Glomerular visceral epithelial cell (primary cell): ENCODE results near the gene SYNDIG1.

Experiments used
- DNase-seq: peaks from one replicate; pipeline ENCODE4 v3.0.0-alpha.2; 2016; ENCODE audit errors: extremely low spot score

Gene SYNDIG1

DNA sequence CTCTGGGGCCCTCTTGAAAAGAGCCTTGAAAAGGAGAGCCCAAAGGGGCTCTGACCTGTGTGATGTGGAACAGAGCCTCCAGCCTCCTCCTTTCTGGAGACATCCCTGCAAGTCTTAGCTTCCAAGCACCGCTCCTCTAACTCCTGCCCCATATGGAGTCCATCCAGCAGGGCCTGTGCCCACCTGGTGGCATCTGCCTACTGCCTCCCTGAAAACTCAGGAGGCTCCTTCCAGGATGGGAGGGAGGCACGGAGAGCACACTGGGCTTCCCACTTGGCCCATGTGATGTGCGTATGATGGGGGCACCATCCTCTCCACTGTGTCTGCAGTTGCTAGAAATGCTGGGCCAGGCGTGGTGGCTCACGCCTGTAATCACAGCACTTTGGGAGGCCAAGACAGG lies 98.1 kb downstream of the SYNDIG1 start:
- no peak for DNase-seq

DNA sequence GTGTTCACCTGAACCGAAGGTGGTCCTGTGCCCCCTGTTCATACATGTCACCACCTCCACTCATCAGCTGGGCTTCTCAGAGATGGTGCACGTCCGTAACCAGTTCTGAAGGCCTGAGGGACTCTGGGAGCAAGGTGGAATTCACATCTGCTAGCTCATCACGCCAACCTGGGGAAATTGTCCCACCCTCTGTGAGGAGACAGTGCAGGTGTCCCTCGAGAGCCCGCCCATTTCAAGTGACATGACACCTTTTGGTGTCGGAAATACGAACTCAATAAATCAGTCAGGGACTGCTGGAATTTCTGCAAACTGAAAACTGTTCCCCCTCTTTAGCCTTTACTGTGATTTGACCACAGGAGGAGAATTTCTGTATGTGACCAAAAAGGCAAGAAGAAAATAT lies 99.4 kb downstream of the SYNDIG1 start:
- DNase-seq = no peak

DNA sequence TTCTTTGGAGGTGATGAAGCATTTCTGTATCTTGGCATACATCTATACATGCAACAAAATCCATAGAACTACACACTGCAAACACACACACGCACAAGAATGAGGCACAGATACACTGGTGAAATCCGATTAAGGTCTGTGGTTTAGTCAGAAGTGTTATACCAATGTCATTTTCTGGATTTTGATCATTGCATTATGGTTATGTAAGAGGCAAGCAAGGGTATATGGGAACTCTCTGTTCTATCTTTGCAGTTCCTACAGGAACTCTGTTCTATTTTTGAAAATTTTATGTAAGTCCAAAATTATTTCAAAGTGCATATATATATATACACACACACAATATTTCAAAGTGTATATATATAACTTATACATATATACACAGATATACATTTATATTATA lies 101.7 kb downstream of the SYNDIG1 start:
- no peak for DNase-seq

DNA sequence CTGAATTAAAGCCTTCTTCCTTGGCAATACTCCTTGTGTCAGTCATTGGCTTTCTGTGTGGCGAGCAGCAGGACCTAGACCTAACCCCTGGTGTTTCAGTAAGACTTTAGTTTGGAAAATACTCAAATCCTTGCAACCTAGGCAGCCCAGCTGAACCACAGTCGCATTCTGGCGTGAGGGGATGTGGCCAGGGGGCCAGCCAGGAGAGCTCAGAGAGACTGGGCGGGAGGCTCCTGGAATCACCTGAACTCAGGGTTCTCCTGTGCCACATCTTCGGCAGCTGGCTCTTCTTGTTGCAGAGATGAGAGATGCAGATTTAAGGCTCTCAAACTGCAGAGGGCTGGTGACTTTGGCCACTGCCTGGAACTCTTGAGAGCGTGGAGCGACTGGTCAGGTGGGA lies 102.7 kb downstream of the SYNDIG1 start:
- no peak for DNase-seq

DNA sequence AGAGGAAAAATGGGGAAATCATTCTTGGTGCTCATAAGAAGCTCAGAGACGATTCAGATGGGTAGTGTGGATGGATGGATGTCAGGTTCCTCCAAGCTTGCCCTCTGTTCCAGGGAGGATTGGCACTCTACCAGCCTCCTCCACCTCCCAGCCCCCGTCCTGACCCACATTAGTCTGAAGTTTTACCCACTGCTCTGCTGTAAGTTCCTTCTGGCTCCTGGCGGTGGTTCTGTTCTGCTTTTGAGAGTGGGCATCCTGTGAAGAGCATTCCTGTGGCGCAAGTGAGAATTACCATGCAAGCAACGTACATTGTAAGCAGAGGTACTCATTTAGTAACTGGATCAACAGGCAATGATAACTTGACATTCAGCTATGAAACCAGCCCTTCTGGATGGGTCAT lies 103.4 kb downstream of the SYNDIG1 start:
- no peak for DNase-seq

DNA sequence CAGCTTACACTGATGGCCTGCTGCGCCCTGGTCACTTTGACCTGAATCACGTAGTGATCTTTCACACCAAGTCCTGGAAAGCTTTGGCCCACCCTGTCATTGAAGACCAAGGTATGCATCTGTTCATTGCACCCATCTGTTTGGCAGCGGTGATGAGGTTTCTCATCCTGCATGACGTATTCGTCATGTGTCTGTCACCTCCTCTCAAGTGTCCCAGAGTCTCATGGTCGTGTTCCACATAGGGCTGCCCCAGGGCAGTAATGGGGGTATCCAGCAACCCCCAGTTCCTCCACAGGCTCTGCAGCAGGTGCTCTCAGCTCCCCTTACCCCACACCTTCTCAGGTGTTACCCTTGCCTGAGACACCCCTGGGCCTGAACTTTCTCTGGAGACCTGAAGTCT lies 104.1 kb downstream of the SYNDIG1 start:
- DNase-seq = no peak

DNA sequence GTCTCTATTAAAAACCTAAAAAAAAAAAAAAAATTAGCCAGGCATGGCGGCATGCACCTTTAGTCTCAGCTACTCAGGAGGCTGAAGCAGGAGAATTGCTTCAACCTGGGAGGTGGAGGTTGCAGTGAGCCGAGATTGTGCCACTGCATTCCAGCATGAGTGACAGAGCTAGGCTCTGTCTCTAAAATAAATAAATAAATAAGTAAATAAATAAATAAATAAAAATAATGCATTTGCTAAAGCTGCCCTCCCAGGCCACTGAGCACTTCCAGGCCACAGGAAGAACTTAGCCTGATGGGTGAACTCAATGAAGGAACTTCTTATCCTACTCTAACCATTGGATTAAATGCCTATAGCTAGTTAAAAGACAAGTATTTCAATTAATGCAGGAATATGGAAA lies 104.9 kb downstream of the SYNDIG1 start:
- DNase-seq = no peak

DNA sequence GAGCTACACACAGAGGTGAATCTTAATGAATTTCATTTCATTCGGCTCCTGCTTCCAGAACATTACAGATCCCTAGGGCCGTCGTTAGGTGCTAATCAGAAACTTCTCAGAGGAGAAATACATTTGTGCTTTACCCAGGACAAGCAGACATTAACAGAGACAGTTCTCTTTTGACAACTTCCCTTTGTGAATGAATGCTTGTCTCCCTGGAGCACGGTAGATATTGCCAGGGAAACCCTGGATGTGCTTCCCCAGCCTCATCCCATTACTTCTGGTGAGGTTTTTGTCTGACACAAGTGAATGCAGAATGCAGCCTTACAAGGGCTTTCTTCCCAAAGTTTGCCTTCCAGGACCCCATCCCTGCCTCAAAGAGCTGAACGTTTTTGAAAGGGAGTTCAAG lies 105.4 kb downstream of the SYNDIG1 start:
- no peak for DNase-seq

DNA sequence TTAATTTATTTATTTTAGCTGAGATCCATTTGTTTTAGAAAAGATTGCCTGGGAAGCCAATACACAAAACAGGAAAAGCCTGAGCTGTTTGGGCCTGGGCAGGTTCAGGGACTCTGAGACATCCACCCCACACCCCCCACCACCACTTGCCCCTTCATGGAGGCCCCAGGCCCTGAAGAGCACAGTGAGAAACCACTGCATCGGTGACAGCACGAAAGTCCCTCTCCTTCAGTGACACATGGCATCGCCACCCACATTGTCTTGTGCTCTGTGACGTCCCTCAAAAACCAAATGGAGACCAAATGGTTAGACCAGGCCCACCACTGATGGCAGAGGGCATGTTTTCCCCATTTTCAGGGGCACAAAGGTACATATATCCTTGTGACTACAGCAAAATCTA lies 106.4 kb downstream of the SYNDIG1 start:
- no peak for DNase-seq

DNA sequence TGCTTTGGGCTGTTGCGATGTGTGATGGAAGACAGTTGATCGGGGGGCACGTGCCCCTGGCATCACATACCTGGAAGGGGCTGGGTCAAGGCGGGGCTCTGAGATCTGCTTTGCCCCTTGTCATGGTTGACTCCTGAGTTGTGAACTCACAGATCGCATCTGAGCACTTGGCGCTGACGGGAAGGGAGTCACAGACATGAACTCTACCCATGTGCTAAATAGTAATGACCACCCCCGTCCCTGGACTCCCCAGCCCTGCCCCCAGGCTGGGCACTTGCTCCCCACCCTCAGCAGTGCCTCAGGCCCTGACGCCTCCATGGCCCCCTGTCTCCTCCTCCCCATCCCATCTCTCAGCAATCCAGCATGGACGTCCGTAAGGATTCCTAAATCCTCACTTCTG lies 107.0 kb downstream of the SYNDIG1 start:
- no peak for DNase-seq

DNA sequence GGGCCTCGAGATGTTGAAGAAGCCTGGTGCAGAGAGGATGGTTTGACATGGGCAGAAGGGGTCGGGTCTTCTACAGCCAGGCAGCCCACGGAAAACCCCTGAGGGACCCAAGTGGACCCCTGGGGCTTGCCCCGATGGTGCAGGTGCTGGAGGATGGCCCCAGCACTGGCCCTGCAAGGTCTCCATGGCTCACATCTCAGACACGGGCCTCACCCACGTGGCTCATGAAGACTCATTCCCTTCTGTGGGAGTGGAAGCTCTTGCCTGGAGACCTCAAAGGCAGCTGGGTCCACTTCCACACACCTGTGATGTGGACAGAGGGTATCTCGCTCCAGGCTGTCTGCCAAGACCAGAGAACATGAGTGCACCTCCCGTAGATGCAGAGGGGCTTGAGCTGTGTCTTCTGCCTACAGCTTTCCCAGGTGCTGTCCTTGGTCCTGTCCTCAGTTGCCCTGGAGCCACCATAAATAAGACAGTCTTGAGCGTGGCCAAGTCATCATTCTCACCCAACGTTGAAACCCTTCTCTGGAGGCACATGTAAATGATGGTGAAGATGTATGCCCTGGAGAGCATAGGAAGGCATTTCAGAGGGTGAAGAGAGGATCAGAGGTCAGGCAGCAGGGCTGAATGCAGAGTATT lies 108.0 kb downstream of the SYNDIG1 start:
- DNase-seq = no peak

DNA sequence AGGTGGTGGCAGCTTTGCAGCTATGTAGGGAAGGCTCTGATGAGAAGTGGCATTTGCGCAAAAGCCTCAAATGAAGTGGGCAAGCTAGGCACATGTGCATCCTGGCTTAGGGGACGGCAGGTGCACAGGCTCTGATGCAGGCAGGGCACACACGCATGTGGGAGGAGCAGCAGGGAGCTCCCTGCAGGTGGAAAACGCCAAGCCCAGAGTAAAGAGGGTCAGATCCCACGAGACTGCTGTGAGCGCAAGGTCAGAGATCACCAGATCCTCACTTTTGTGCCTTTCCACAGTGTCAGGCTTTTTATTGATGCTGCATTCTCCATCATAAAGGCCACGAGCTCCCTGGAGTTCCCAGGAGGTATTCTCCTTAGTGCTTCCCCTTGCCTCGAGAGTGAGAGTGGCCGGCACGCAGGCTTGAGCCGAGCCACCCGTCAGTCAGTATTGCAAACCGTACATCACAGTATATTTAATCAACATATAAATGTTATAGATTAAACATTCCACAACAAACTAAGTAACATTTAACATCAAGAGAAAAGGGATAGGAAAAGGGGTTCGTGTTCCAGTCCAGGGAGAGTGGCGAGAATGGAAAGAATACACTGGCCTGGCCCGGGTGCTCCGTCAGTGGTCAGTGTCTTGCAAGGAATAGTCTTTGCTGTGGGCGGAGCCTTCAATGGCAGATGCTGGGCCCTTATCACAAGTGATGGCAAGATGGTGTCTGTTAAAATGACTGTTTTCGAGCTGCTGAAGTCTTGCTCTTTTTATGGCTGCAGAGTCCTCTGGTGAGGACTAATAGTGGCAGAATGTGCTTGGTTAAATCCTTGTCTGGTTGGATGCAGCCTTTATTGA lies 109.4 kb downstream of the SYNDIG1 start:
- no peak for DNase-seq

DNA sequence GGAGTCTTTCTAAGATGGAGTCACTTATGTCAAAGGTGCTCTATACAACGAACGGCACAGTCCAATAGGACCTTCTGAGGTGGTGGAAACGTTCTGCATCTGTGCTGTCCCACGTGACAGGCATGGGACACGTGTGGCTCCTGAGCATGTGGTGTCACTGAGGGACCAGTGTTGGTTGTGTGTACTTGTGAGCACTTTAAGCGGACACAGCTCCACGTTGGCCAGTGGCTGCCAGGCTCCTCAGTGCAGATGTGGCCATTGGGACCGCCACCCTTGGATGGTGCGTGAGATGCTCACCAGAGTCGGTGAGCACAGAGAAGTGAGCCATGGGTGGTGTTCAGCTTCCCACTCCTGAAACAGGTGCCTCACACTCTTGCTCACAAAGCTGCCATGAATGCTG lies 110.0 kb downstream of the SYNDIG1 start:
- no peak for DNase-seq

DNA sequence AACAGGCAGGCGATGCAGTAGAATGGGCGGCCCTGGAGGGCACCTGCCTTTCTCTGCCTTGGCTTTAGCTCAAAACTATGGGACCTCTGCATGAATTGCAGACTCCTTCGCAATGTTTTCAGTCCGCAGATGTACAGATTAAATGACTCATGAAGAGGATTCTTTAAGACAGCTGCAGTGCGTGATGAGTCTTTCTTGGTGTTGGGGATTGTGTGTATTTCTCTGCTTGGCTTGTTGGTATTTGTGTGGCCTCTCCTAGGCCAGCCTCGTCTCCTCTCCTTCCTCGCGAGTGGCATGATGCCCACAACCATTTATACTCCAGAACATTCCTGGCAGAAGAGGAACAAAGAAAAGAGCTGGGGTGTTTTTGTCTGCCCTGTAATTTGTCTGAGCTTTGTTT lies 110.6 kb downstream of the SYNDIG1 start:
- DNase-seq = no peak

DNA sequence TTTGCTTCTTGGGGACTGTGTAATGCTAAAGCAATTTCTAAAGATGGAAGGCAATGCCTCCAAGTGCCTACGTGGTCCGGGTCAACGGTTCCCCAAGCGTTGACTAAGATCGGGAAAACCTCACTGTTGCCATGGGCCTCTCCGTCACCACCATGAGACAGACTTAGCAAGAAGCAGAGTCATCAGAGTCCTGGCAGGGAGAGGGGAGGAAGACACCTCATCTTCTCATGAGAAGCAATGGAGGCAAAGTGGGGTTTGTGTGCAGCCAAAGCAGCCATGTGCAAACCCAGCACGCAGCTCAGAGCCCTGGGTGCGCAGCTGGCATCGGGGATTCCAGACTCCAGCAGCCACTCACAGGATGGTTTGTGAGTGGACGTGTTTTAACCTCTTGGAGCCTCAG lies 111.4 kb downstream of the SYNDIG1 start:
- DNase-seq = no peak

DNA sequence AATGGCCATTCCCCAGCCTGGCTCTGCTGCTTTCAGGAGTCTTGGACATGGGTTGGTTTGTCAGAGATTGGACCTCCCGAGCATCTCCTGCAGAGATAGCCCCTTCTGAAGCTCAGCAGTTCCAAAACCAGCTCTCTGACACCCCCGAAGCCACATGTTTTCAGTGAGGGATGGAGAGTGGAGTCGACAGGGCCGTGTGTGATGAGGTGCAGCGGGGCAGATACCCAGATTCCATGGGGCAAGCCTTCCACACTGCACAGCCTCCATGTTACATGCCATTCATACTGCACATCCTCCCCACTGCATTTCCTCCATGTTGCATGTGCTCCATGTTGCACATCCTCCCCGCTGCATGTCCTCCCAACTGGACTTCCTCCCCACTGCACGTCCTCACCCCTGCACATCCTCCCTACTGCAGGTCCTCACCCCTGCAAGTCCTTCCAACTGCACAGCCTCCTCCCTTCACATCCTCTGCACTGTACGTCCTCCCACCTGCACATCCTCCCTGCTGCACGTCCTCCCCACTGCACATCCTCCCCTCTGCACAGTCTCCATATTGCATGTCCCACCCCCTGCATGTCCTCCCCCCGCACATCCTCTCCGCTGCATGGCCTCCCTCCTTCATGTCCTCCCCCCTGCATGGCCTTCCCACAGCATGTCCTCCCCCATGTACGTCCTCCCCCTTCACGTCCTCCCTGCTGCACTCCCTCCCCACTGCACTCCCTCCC lies 112.2 kb downstream of the SYNDIG1 start:
- DNase-seq = no peak

DNA sequence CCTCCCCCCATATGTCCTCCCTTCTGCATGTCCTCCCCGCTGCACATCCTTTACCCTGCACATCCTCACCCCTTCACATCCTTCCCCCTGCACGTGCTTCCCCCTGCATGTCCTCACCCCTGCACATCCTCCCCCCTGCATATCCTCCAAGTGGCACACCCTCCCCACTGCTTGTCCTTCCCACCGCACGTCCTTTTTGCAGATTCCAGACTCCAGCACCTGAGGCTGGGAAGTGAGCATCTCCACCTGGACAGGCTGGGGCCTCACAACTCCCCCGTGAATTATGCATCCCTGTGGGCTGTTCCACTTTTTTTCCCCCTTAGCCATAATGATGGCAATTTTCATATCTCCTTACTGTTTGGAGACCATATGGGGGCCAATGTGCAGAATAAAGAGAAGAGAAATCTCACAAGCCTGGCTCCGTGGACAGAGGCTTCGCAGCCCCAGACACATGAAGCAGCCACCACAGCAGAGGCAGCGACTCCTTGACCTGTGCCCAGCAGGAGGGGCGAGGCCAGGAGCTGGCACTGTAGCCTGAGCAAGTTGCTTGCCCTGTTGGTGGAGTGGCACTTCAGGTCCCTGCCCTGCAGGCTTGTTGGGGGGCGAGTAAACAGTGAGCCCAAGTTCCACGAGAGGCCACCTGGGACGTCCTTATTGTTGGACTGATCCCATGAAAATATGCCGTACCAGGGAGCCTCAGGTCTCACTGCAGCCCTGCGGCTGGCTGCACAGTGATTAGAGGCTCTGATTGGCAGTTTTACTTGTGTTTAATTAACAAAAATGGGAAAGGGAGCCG lies 113.1 kb downstream of the SYNDIG1 start:
- no peak for DNase-seq

DNA sequence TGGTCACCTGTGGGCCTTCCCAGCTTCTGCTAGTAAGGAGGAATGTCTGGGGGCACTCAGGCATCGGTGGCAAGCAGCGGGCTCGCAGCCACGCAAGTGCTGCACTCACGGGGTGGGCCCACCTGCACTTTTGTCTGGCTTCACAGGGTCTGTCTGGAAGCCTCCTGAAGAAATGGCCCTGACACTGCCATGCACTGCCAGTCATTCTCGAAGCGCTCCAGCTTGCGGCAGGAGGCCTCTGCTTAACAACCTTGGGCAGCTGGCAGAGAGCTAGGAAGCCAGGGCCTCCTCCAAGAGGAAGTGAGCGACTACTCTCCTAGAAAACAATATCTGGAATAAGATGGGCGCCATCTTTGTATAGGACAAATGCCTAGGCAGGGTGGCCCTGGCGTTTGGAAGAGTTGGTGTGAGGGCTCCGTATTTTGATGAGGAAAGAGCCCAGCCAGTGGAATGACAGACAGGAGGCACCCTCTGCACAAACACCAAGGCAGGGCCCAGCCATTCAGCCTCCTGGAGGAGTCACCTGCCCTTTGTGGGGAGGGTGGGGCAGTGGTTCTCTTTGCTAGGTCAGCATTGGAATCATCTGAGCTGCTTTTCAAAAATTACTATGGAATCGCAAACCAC lies 113.9 kb downstream of the SYNDIG1 start:
- DNase-seq = no peak

DNA sequence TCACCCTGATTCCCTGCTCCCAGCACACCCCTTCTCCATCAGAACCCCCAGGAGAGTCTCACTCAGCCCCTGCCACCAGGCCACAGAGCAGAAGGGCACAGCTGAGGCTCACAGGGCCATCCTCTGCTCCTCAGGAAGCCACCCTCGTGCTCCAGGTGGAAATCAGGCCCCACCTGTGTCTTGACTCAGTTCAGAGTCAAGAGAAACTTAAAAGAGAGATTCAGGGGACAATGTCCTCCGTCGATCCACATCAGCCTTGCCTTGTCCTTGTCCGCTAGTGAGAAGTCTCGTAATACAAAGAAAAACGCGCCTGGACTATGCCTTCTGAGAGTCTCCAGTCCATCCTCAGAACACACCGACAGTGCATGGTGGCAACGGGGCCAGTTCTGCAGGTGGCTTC lies 114.6 kb downstream of the SYNDIG1 start:
- no peak for DNase-seq

DNA sequence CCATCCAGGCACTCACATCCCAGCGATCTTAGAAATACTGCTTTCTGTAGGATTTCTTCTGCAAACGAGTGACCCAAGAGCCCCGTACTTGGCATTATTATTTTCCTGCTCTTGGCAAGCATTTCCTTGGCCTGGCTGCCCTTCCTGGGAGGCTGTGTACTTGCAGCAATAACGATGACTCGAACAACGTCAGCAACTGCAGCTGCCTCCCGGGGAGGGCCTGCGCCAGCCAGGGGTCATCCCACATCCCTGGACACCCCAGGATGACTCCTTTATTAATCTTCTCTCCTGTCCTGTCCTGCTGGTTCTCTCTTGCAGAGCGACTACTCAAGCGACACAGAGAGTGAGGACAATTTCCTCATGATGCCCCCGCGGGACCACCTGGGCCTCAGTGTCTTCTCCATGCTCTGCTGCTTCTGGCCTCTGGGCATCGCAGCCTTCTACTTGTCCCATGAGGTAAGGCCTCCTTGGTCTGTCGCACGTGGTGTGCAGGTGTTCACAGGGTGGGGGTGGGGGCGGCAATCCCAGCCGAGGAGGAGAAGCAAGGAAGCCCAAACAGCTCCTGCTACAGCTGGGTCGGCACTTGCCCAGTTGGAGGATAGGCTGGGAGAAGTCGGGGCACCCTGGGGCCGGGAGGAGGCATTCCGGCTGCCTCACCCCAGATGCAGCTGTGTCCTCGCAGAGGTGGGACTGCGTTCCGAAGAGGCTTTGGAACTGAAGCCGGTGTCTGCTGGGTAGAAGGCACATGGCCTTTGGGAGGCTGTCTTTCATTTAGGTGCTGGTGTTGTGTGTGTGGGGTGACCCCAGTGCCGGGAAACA lies 115.3 kb downstream of the SYNDIG1 start:
- DNase-seq = peak; percentile 55
